A673 (cell line): ENCODE data around the gene OXNAD1. TPM values are rescaled to one million over a fixed set of nuclear protein-coding genes. Genes with fewer than 3 reads are reported as not detected.
"Not testable (repeated sequence)": the region's sequence is repeated elsewhere in the genome, so short reads cannot be mapped to it uniquely, and the experiment has no call there.

ENCODE experiments used
- BruUV-seq: library from RNA; stranded (reverse); fragments of 400-500 nt; replicated peaks from 2 replicates; lab custom pipeline; 2021; lab: Mats Ljungman, UMichigan
- CTCF ChIA-PET: fragments of 300-600 bp; sonication (Branson Sonifier 250); formaldehyde crosslinking; loops from one replicate; lab custom pipeline; 2022; ENCODE audit warnings: antibody characterized with exemption; lab: Charles Lee
- POLR2A ChIA-PET: fragments of 300-600 bp; sonication (Branson Sonifier 250); formaldehyde crosslinking; loops from one replicate; lab custom pipeline; 2022; ENCODE audit warnings: antibody characterized with exemption; ENCODE audit not compliant: low non-redundant PET; lab: Charles Lee
- DNase-seq: peaks from one replicate; pipeline ENCODE4 v3.0.0-alpha.2; 2015; ENCODE audit warnings: low spot score
- H3K27ac ChIP-seq: fragments of 200-600 bp; sonication (generic); 2 replicates; pipeline ENCODE4 v1.5.1; 2016; ENCODE audit warnings: mixed run types, low read depth, mild to moderate bottlenecking, mixed read lengths, antibody characterized with exemption, low read length; ENCODE audit not compliant: poor library complexity, severe bottlenecking
- H3K27me3 ChIP-seq: fragments of 200-600 bp; sonication (generic); replicated peaks from 2 replicates; pipeline ENCODE4 v1.6.1; 2017; ENCODE audit warnings: mixed run types, low read depth, mild to moderate bottlenecking, mixed read lengths, antibody characterized with exemption, low read length; ENCODE audit not compliant: insufficient read depth, poor library complexity
- H3K36me3 ChIP-seq: fragments of 200-600 bp; sonication (generic); 2 replicates; pipeline ENCODE4 v1.6.1; 2016; ENCODE audit warnings: mixed run types, mild to moderate bottlenecking, mixed read lengths, antibody characterized with exemption, low read length; ENCODE audit not compliant: insufficient read depth, poor library complexity, severe bottlenecking
- H3K4me1 ChIP-seq: fragments of 200-600 bp; sonication (generic); 2 replicates; pipeline ENCODE4 v1.6.1; 2017; ENCODE audit warnings: mixed run types, mild to moderate bottlenecking, mixed read lengths, antibody characterized with exemption, low read length; ENCODE audit not compliant: insufficient read depth, poor library complexity, severe bottlenecking
- H3K4me3 ChIP-seq: fragments of 200-600 bp; sonication (generic); 2 replicates; pipeline ENCODE4 v1.5.1; 2016; ENCODE audit warnings: low read depth, mixed run types, mild to moderate bottlenecking, mixed read lengths, low read length; ENCODE audit not compliant: poor library complexity, severe bottlenecking
- H3K9me3 ChIP-seq: fragments of 200-600 bp; sonication (generic); 2 replicates; pipeline ENCODE4 v1.6.1; 2016; ENCODE audit warnings: mixed run types, low read depth, mild to moderate bottlenecking, mixed read lengths, antibody characterized with exemption, low read length; ENCODE audit not compliant: poor library complexity, severe bottlenecking
- EZH2 ChIP-seq: fragments of 200-600 bp; sonication (generic); IDR thresholded peaks from 2 replicates; pipeline ENCODE4 v1.6.1; 2017; ENCODE audit warnings: borderline replicate concordance, low read depth, mild to moderate bottlenecking, mixed read lengths, antibody characterized with exemption, low read length; ENCODE audit not compliant: poor library complexity, severe bottlenecking
- intact Hi-C: fragments of 100-400 bp; cut with micrococcal nuclease; formaldehyde crosslinking; loops from one replicate; pipeline ENCODE4 v1.10.0; 2022; ENCODE audit not compliant: unreplicated experiment
- total RNA-seq: library from RNA; stranded (reverse); gene quantifications from 2 replicates; pipeline ENCODE4 v1.2.3, GENCODE V29; 2021
- TF ChIP-seq, protein P1 (sequence below): fragments of 300-800, 200-600 bp; sonication (generic); conservative IDR thresholded peaks from 2 replicates; pipeline ENCODE4 v1.5.1; 2017; ENCODE audit warnings: low read depth, mild to moderate bottlenecking, antibody characterized with exemption, low read length, moderate library complexity, mixed read lengths

OXNAD1 gene
- total RNA-seq, 1 experiment from 2014 or later, result 21.5 TPM

- H3K27ac ChIP-seq, result no peak overlapping the region
- intact Hi-C loops, result no loop called here
- TF ChIP-seq EZH2, result no peak
- TF ChIP-seq, protein P1, sequence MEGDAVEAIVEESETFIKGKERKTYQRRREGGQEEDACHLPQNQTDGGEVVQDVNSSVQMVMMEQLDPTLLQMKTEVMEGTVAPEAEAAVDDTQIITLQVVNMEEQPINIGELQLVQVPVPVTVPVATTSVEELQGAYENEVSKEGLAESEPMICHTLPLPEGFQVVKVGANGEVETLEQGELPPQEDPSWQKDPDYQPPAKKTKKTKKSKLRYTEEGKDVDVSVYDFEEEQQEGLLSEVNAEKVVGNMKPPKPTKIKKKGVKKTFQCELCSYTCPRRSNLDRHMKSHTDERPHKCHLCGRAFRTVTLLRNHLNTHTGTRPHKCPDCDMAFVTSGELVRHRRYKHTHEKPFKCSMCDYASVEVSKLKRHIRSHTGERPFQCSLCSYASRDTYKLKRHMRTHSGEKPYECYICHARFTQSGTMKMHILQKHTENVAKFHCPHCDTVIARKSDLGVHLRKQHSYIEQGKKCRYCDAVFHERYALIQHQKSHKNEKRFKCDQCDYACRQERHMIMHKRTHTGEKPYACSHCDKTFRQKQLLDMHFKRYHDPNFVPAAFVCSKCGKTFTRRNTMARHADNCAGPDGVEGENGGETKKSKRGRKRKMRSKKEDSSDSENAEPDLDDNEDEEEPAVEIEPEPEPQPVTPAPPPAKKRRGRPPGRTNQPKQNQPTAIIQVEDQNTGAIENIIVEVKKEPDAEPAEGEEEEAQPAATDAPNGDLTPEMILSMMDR, result no peak
- H3K27me3 ChIP-seq, result no peaks in the 10 kb centered on the region
- no peak for DNase-seq
- H3K9me3 ChIP-seq, result no peaks in the 10 kb centered on the region
- no peak overlapping the region for H3K4me3 ChIP-seq
- BruUV-seq, result no TSS peak
- no peaks in the 10 kb centered on the region for H3K36me3 ChIP-seq
- H3K4me1 ChIP-seq, result no peaks in the 10 kb centered on the region
- ChIA-PET POLR2A (no interaction called here), CTCF (no interaction called here)
Measured at GRCh38 chr3:16307832-16308531, 43.0 kb downstream of the OXNAD1 start.

- Histone ChIP-seq H3K4me3 (no peak overlapping the region), H3K27me3 (no peaks in the 10 kb centered on the region), H3K36me3 (no peaks in the 10 kb centered on the region), H3K9me3 (no peaks in the 10 kb centered on the region), H3K27ac (no peak overlapping the region), H3K4me1 (no peaks in the 10 kb centered on the region)
- POLR2A ChIA-PET, result no interaction called here
- no peak for DNase-seq
- CTCF ChIA-PET, result no interaction called here
- BruUV-seq, result no TSS peak
- intact Hi-C loops, result no loop called here
- TF ChIP-seq, protein P1, result no peak
- no peak for TF ChIP-seq EZH2
Measured at GRCh38 chr3:16308727-16309126, 43.7 kb downstream of the OXNAD1 start.

GRCh38 chr3:16309558-16309957, 44.5 kb downstream of the OXNAD1 start:
- H3K9me3 ChIP-seq, result no peaks in the 10 kb centered on the region
- intact Hi-C loops, result no loop called here
- TF ChIP-seq, protein P1, result no peak
- TF ChIP-seq EZH2, result no peak
- H3K27ac ChIP-seq, result no peak overlapping the region
- ChIA-PET CTCF (no interaction called here), POLR2A (no interaction called here)
- H3K4me1 ChIP-seq, result no peaks in the 10 kb centered on the region
- no peaks in the 10 kb centered on the region for H3K36me3 ChIP-seq
- no TSS peak for BruUV-seq
- DNase-seq, result peak; percentile 41
- no peak overlapping the region for H3K4me3 ChIP-seq
- H3K27me3 ChIP-seq, result no peaks in the 10 kb centered on the region

GRCh38 chr3:16310486-16310885, 45.5 kb downstream of the OXNAD1 start:
- H3K27me3 ChIP-seq, H3K36me3 ChIP-seq, H3K4me3 ChIP-seq, intact Hi-C loops, H3K27ac ChIP-seq, H3K4me1 ChIP-seq, DNase-seq, H3K9me3 ChIP-seq, BruUV-seq, CTCF ChIA-PET, POLR2A ChIA-PET: not testable (repeated sequence)
